ENCODE results near the gene DUSP22.

The DUSP22 gene

DNA sequence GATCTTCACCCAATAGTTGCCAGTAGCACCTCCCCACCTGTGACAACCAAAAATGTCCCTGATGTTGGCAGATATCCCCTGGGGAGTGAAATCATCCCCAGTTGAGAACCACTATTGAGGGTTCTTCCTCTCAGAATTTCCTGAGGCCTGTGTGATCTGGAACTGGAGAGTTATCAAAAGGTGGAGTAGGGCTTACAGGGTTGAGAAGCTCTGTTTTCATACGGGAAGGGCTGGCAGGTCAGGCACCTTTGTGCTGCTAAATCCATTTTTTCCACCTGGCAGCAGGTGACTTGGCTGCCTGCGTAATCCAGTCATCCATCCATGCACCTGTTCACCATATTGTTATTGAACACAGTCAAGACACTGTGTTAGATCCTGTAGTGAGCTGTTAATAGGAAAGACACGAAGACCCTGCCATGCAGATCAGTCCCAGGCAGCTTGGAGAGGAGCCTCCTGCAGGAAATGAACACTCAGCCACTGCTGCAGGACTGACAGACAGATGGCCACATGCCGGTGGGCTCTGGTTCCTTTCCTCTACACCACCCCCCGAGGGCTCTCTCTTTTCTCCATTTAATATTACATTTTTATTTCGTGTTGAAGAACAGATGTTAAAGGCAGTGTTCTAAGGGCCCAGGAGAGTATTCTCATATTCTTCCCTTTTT, 5.4 kb downstream of the DUSP22 start:
- DNase-seq (ENCODE audit: low read depth) = no peak

DNA sequence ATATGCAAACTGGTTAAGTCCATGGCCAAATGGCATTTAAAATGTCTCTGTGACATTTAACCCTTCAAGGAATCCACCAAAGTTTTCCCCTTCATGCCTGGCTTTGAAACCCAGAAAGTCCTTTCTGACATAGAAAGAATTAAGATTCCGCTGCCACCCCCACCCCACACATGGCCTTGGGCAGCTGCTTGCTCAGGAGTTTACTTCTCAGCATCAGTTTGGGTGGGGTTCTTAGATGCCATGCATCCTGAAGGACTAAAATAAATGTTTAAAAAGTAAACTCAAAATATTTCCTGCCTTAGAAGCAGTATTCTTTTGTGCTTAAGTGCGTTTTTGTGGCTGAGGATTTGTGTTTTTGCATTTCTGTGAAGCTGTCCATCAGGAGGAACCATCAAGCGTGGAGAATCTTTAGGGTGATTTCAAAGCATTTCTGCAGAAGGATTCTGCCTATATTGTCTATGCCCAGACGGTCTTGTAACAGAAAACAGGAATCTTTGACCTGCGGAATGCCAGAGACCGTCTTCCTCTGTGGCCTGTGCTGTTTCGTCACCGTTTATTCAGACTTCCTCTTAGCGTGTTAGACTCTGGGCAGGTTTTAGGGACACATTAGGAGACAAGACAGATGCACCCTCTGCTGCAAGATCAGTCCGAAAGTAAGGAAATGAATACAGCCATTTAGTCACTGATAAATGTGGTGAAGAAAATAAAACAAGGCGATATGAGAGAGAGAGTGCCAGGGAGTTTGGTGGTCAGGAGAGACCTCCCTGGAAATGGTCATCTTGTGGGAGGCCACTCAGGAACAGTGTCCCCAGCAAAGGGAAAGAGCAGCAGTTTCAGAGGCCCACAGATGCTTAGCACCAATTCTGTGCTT, 6.2 kb downstream of the DUSP22 start:
- DNase-seq (ENCODE audit: low read depth) = no peak

DNA sequence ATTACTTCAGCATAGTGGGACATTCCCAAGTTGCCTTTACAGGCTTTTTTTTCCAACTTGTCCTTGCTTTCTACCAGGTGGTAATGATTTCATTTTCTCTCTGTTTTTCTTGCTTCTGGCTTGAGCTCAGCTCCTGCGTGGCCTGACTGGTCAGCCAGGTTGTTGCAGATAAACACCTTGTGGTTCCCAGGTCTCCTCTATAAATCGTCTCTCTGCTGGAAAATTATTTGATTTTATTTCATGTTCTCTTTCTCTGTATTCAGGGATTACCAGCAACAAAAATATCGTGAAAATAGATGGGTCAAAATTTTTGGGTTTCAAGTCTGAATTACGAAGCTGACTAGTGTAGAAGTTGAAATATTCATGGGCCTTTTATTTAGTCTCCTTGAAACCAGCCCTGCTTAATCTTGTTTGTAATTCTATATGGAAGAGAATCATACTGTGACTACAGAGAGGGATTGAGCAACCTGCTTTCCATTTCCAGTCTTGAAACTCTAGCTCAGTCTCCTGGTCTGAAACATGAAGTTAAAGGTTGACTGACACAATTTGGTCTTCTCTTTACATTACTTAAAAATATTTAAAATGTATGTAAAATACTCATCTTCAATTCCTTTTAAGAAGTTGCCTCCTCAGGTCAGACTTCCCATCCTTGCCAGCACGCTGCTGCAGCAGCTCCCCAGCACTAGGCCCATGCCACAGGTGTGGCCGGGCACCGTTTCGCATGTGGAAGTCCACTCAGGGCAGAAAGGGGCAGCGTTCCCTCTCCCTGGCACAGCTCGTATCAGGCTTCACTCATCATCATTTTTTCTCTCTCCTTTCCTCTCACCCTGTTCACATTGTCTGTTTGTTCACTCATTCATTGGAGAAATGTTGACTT, 7.1 kb downstream of the DUSP22 start:
- no peak for DNase-seq (ENCODE audit: low read depth)

DNA sequence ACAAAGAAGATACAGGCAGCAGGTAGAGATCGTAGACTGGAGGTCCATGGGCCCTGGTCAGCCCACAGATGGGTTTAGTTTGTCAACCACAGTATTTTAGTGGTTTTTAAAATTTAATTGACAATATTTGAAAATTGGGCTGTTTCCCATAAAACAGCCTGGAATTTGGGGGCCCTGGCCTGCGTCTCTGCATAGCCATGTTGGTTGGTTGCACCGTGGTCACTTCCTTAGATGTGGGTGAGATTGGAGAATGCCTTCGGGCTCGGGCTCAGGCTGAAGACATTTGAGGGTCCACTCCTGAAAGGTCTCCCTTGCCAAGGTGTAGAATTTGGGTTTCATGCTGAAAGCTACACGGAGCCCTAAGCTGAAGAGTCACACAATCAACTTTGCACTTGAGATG, 7.7 kb downstream of the DUSP22 start:
- no peak for DNase-seq (ENCODE audit: low read depth)

DNA sequence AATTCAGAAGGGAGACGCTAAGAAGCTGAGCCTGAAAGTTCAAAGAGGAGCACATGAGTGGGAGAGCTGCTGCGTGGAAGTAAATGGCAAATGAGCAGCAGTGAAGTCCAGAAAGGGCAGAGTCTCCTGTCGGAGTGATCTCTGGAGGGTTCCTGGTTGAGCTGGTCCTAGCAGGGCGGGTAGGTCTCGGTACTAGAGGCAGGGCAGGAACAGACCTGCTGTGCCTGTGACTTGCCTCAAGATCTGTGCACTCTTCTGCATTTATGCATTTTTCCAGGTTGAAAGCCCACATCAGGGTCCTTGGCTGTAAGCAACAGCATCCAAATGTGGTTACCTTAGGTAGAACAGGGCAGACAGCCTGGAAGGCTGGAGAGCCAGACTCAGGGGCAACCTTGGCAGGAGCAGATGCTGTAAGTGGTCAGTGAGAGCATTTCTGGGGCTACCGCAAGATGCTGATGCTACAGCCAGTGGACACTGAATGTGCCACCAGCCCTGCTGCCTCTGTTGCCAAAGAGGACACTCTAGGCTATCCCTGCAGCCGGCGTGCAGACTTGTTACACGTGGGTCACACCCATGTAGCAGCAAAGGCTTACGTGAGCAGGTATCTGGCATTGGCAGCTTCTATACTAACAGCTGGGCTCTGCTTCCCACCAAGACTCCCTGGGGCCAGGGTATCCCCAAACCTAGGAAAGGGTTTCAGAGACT, 8.4 kb downstream of the DUSP22 start:
- no peak for DNase-seq (ENCODE audit: low read depth)

DNA sequence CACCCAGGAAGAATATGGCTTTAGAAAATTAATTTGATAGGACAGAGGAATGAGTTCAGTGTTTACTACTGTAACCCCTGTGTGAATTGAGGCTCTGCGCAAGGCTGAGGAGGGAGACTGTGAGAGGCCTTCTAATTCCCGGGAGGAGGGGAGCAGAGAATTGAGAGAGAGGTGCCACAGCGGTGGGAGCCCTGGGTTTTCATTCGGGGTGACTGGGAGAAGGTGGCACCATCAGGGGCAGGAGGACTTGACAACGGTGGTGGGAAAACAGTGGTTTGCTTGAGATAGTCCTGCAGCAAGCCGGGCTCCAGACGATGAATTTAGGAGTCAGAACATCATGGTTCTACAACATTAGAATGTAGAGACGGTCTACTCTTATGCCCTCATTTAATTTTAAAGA, 9.2 kb downstream of the DUSP22 start:
- no peak for DNase-seq (ENCODE audit: low read depth)

DNA sequence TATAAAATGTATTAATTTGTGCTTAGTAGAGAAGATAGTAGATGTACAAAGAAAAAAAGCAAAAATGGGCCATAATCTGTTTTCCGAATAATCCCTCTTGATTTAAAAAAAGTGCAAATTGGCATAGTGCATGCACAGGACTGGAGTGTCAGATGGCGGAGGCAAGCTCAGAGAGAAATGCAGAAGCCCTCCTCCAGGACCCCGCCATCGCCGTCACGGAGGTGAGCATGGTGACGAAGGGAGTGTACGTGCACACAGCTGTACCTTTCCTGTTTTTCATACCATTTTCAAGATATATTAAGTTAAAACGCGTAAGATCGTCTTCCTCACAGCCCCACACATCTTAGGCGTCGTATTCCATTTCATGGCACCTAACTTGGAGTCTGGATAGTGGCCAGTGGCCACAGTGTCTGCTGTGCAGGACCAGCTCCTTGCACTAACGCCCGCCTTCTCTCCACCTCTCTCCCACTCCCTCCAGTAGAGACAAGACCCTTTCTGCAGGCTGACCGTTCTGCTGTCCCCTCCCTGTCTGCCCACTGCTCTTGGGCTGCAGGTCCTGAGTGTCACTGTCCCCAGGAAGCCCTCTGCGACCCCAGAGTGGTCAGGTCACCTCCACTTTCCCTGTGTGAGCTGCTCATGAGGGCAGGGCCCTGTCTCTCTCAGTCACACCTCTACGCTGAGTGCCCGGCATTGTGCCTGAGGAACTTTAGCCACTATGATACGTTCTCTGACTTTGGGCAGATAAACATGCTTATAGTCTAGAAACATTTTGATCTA, 9.8 kb downstream of the DUSP22 start:
- DNase-seq (ENCODE audit: low read depth) = no peak

DNA sequence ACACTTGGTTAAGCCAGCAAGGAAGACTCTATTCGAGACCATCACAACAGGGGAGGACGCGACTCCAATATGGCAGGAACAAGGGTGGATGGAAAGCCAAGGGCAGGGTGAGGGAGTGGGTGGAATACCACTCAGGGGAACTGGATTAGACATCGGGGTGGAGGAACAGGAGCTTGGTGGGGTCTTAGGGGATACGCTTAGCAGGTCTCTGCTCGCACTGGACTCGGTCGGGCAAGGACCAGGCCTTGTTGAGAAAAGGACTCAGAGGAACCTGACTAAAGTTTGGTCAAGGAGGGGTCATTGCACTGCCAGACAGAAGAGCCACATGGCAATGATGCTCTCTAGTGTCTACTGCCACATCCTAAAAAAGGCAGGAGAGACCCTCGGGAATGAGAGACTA, 10.5 kb downstream of the DUSP22 start:
- no peak for DNase-seq (ENCODE audit: low read depth)

DNA sequence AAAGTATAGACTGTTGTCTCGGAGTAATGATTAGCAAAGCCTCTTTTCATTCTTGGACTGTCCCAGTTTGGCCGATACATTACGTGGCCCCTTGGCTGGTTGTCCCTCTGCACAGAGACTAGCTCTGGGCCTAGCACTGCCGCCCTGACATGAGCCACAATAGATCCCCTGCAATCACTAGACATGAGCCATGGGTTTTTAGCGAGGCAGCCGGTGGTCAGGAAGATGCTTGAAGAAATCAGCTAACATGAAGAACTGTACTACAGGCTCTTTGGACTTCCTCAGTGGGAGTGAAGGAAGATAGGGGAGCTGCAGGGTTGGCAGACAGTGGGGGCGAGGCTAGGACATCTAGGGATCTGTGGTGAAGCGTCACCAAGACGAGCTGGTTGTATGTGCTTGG, 11.0 kb downstream of the DUSP22 start:
- no peak for DNase-seq (ENCODE audit: low read depth)

DNA sequence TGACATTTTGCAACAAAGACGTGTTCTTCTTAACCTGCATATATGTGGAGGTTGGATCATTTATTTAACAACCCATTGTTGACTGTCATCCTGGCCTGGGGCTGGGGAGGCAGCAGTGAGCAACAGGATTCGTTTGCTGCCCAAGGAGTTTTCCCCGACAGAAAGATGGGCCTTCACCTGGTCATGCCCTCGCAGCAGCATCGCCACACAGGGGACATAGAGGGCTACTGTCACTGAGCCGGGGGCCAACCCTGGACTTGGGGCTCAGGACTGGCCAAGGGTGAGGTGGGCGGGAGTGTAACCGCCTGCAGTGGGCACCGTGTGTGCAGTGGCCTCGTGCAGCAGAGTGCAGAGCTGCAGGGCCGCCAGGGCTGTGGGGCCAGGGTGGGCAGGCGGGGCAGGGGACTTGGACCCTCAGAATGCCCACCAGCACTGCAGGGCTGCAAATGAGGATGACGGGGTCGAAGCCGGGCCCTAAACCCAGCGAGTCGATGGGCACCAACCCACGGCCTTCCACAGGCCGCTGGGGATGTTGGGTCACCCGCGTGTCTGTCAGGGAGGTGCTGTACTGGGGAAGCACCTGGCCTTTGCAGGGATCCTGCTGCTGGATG, 11.8 kb downstream of the DUSP22 start:
- DNase-seq (ENCODE audit: low read depth) = no peak

DNA sequence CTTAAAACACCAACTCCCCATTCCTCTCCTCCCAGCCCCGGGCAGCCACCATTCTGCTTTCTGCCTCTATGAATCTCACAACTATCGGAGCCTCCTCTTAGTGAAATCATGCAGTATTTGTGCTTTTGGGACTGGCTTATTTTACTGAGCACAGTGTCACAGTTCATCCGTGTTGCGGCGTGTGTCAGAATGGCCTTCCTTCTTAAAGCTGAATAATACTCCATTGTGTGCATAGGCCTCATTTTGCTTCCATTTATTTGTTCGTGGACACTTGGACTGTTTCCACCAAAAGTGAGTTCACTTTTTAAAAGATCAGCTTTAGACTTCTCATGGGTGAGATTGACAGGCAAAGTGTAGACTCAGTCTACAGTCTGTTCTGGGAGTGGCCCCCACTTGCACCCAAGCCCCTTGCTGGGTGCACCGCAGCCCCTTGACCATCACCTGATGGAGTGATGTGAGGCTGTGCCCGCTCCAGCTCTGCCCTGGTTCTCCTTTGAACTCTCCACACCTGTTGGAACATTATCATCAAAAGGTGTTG, 12.6 kb downstream of the DUSP22 start:
- DNase-seq (ENCODE audit: low read depth) = no peak

DNA sequence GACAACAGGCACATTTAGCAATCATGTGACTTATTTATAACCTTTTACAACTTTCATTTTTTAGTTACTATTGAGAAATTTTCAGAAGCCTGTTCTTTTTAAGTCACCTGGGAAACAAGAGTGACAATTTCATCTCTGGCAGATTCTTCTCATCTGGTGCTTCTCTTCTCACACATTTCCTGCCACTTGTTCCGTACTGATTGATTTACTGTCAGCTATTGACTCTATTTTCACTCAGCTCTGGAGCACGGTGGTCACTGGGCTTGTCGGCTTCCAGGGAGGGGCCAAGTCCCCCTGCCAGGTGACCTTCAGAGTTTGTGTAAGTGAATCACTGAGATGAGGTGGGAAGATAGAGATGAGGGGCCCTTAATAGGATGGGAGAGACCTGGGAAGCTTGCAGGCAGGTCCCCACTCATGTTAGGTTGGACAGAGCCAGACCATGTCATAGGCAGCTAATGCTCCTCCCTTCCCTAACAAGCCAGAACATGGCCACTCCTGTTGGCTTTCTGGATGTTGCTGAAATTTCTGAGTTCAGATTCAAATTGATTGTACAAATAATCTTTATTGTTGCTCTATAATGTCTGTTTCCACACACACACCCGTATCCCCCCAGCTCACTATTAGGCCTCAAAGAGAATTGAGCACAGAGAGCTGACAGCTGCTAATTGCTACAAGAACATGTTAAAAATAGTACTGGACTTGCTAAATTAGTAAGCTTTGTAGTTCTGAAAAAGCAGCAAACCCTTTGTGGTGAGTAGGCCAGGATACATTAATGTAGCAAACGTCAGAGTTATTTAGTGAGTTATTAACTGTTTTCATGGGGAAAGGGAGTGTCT, 13.3 kb downstream of the DUSP22 start:
- no peak for DNase-seq (ENCODE audit: low read depth)

DNA sequence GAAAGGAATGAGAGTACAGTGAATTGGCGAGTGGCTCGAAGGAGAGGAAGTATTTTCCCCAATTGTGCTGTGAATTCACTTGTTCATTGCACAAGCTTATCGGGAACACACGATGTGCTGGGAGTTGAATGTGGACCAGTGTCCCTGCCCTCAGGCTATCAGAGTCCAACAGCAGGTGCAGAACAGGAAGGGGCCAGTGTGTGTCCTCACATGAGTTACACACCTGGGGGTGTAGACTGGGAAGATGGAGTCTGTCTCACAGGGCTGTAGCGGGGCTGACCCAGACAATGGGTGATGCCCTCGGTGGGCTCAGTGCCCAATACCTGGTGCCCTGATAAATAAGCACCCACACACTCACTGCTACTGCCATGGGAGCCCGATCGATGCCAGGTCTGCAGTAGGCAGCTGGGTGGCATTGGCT, 14.4 kb downstream of the DUSP22 start:
- no peak for DNase-seq (ENCODE audit: low read depth)

DNA sequence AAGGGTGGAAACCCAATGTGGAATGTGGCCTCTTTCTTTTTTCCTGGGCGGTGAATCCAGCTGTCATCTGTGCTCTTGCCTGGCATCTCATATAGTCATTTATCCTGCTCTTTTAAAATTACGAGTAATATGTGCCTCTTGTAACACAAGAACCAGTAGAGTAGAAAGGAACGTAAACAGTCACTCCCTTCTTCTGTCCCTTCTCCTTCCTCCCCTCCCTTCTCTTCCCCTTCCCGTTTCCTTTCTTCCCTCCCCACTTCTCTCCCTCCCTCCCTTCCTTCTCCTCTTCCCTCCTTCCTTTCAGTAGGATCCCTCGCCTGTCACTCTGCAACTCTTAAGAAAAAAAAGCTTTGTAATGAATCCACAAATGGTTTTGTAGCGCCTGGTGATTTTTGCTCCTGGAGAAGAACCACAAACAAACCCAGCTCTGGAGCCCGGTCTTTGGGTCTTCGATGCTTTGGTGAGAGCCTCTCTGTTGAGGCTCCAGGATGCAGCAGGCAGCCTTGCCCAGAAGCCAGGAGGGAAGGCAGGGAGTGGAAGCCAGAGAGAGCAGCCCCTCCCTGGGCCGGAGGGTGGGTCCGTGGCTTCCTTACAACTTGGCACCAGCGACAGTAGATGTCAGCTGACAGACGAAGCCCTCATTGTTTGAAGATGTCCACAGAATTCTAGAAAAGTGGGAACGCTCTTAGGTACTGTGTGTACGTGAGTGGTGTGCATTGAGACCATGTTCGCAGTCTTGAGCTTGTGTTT, 15.0 kb downstream of the DUSP22 start:
- DNase-seq (ENCODE audit: low read depth) = no peak

DNA sequence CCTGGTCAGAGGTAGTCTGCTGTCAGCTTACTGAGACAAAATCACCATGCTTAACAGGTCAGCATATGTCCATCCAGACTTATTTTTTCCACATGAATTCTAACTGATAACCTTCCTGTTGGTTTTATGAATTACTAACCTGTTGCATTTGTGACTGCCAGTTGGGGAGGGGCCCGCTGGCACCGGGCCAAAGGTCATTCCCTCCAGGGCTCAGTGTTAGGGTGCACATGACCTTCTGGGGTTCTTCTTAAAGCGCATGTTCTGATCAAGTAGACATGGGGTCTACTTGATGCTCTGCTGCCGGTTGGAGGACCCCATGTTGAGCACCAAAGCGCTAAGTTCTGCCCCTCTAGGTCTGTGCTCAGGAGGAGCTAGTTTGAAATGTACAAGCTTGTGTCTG, 15.6 kb downstream of the DUSP22 start:
- DNase-seq (ENCODE audit: low read depth) = no peak

DNA sequence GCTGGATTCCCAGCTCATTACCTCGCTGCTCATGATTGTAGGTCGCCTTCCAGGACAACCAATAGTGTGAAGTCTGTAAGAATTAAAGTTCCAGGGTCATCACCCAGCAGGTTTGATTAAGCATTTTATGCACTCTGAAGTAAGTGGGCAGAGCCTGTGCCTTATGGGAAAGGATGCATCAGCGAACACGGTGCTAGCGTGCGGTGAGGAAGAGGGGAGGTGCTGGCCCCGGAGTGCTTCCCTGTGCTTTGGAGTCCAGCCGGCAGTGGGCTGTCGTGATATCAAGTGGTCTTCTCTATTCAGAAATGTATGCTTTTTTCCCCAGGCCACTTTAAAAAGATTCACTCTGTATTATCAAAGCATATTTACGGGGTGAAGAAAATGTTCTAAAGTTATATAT, 16.0 kb downstream of the DUSP22 start:
- DNase-seq (ENCODE audit: low read depth) = no peak

DNA sequence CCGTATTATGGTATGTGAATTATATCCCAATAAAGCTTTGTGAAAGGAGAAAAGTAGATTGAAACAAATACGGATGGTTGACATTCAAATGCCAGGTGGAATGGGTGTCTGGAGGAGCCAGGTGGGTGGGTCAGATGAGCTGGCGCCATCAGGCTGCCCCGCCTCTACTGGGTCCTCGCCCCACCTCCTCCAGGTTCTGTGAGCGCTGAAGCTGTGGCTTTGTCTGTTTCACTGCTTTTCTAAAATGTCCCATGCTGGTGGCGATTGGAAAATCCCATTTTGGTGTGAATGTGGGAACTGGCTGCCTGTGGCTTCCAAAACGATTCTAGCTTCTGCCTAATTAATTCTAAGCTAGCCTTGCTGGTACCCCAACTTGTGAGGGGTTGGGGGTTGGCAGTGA, 16.5 kb downstream of the DUSP22 start:
- DNase-seq (ENCODE audit: low read depth) = no peak

DNA sequence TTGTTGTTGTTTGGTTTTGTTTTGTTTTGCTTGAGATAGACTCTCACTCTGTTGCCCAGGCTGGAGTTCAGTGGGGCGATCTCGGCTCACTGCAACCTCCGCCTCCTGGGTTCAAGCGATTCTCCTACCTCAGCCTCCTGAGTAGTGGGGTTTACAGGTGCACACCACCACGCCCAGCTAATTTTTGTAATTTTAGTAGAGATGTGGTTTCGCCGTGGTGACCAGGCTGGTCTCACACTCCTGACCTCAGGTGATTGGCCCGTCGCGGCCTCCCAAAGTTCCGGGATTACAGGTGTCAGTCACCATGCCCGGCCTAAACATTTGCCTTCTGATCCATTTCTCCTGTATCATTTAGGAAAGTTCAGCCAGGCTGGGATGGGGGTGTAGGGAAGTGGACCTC, 17.7 kb downstream of the DUSP22 start:
- no peak for DNase-seq (ENCODE audit: low read depth)

DNA sequence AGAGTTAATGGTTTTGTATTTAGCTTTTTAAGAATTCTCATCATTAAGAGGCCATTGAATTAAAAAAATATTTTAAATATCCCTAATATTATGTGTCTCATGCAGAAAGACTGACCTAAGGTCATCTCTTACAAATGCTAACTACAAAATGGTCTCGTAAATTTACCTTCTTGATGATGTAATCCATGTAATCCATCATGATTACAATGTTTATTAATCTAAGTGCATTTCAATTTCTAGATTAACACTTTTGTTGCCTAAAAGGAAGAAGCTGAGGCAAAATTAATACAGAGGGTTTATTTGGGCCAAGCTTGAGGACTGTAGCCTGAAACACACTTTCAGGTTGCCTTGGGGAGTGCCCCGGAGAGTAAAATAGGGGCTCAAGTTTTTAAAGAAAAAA, 18.4 kb downstream of the DUSP22 start:
- DNase-seq (ENCODE audit: low read depth) = no peak
